ENCODE data around the gene OIT3. TPM values are rescaled to one million over a fixed set of nuclear protein-coding genes. Genes with fewer than 3 reads are reported as not detected.

The OIT3 gene
- polyA plus RNA-seq, 1 donor = 7.6 TPM

- no peak for DNase-seq (ENCODE audit: low read depth)
These were observed 58.6 kb downstream of the OIT3 start for GRCh38 chr10:72952189-72952588.

- no peak for DNase-seq (ENCODE audit: low read depth)
These were observed 59.2 kb downstream of the OIT3 start for GRCh38 chr10:72952642-72953158.

GRCh38 chr10:72953687-72954086, 60.1 kb downstream of the OIT3 start:
- DNase-seq (ENCODE audit: low read depth) = no peak

- no peak for DNase-seq (ENCODE audit: low read depth)
These were observed 60.7 kb downstream of the OIT3 start for GRCh38 chr10:72954230-72954595.

- no peak for DNase-seq (ENCODE audit: low read depth)
These were observed 61.3 kb downstream of the OIT3 start, which contains the start of gene PLA2G12B for GRCh38 chr10:72954596-72955554. TSS of gene PLA2G12B (minus strand) at chr10:72954806. CDS start at chr10:72954685, 121 bp downstream.

- DNase-seq (ENCODE audit: low read depth) = no peak
These were observed 62.5 kb downstream of the OIT3 start for GRCh38 chr10:72956001-72956400.

- DNase-seq (ENCODE audit: low read depth) = no peak
These were observed 83.3 kb downstream of the OIT3 start for GRCh38 chr10:72976886-72977285.

- no peak for DNase-seq (ENCODE audit: low read depth)
These were observed 86.2 kb downstream of the OIT3 start for GRCh38 chr10:72979709-72980108.

- DNase-seq (ENCODE audit: low read depth) = no peak
These were observed 86.8 kb downstream of the OIT3 start for GRCh38 chr10:72980348-72980747.

- no peak for DNase-seq (ENCODE audit: low read depth)
These were observed 87.7 kb downstream of the OIT3 start for GRCh38 chr10:72981028-72981881.

GRCh38 chr10:72981882-72982529, 88.5 kb downstream of the OIT3 start:
- no peak for DNase-seq (ENCODE audit: low read depth)

Other genes starting within 250 kb of the OIT3 start
- 111 TPM for gene MCU, start 201.6 kb upstream of the OIT3 start, polyA plus RNA-seq (ENCODE audit: insufficient read length)
- gene PLA2G12B, start 61.1 kb downstream of the OIT3 start, polyA plus RNA-seq (ENCODE audit: insufficient read length) = 0.16 TPM
- gene P4HA1, start 203.1 kb downstream of the OIT3 start, polyA plus RNA-seq (ENCODE audit: insufficient read length) = 46.6 TPM
- 4.0 TPM for gene NUDT13, start 216.7 kb downstream of the OIT3 start, polyA plus RNA-seq (ENCODE audit: insufficient read length)

Data from forelimb muscle (tissue), 1 donor.